Neural cell (in vitro differentiated cells): ENCODE measurements around the gene HECA. TPM values are rescaled to one million over a fixed set of nuclear protein-coding genes. Genes with fewer than 3 reads are reported as not detected.

Experiments used
- H2AFZ ChIP-seq: fragments of 200-600, 300-800 bp; sonication (generic), shearing (Covaris generic); 2 replicates; pipeline ENCODE4 v1.6.0; 2014; ENCODE audit warnings: low read depth, mild to moderate bottlenecking, antibody characterized with exemption, low read length, moderate library complexity
- H3F3A ChIP-seq: fragments of 200-600 bp; shearing (Covaris generic); 2 replicates; pipeline ENCODE4 v1.6.1; 2016; ENCODE audit warnings: mild to moderate bottlenecking, moderate library complexity, mixed read lengths, antibody characterized with exemption, low read length; ENCODE audit not compliant: insufficient read depth, poor library complexity, severe bottlenecking
- H3K27ac ChIP-seq: fragments of 200-600, 300-800 bp; sonication (generic), shearing (Covaris generic); 2 replicates; pipeline ENCODE4 v1.5.1; 2014; ENCODE audit warnings: mild to moderate bottlenecking, low read length, moderate library complexity
- H3K27me3 ChIP-seq: fragments of 300-800, 200-600 bp; sonication (generic), shearing (Covaris generic); 2 replicates; pipeline ENCODE4 v1.6.0; 2014; ENCODE audit warnings: mild to moderate bottlenecking, low read depth, low read length, moderate library complexity; ENCODE audit not compliant: insufficient read depth
- H3K36me3 ChIP-seq: fragments of 300-800, 200-600 bp; sonication (generic), shearing (Covaris generic); 2 replicates; pipeline ENCODE4 v1.5.1; 2014; ENCODE audit warnings: mild to moderate bottlenecking, antibody characterized with exemption, low read length, moderate library complexity; ENCODE audit not compliant: insufficient read depth
- H3K4me2 ChIP-seq: fragments of 300-800, 200-600 bp; sonication (generic), shearing (Covaris generic); 2 replicates; pipeline ENCODE4 v1.6.0; 2014; ENCODE audit warnings: mild to moderate bottlenecking, low read length
- H3K4me3 ChIP-seq: fragments of 300-800, 200-600 bp; sonication (generic), shearing (Covaris generic); 2 replicates; pipeline ENCODE4 v1.5.1; 2014; ENCODE audit warnings: mild to moderate bottlenecking, low read length, moderate library complexity
- H3K79me2 ChIP-seq: fragments of 200-600 bp; shearing (Covaris generic); replicated peaks from 2 replicates; pipeline ENCODE4 v1.6.0; 2014; ENCODE audit warnings: mild to moderate bottlenecking, low read length, moderate library complexity; ENCODE audit not compliant: insufficient read depth
- H3K9ac ChIP-seq: fragments of 300-800, 200-600 bp; sonication (generic), shearing (Covaris generic); 2 replicates; pipeline ENCODE4 v1.6.1; 2016; ENCODE audit warnings: mild to moderate bottlenecking, low read length, mixed read lengths
- H3K9me2 ChIP-seq: fragments of 200-600 bp; shearing (Covaris generic); 2 replicates; pipeline ENCODE4 v1.6.1; 2016; ENCODE audit warnings: mild to moderate bottlenecking, low read length, mixed read lengths; ENCODE audit not compliant: insufficient read depth
- H3K9me3 ChIP-seq: fragments of 200-600, 300-800 bp; sonication (generic), shearing (Covaris generic); 2 replicates; pipeline ENCODE4 v1.6.1; 2016; ENCODE audit warnings: mild to moderate bottlenecking, mixed run types, low read length, moderate library complexity, mixed read lengths
- H4K20me1 ChIP-seq: fragments of 200-600 bp; shearing (Covaris generic); 2 replicates; pipeline ENCODE4 v1.6.1; 2016; ENCODE audit warnings: mild to moderate bottlenecking, mixed run types; ENCODE audit not compliant: insufficient read depth
- CTCF ChIP-seq: fragments of 450-650 bp; IDR thresholded peaks from 2 replicates; pipeline ENCODE4 v1.5.1; 2014; ENCODE audit warnings: antibody characterized with exemption, mild to moderate bottlenecking, moderate library complexity; ENCODE audit not compliant: poor library complexity, severe bottlenecking
- EP300 ChIP-seq: fragments of 450-650 bp; conservative IDR thresholded peaks from 2 replicates; pipeline ENCODE4 v1.6.1; 2014; ENCODE audit warnings: antibody characterized with exemption, mild to moderate bottlenecking, moderate library complexity; ENCODE audit not compliant: poor library complexity, severe bottlenecking
- EZH2 ChIP-seq: fragments of 200-600, 300-800 bp; shearing (Covaris generic), sonication (generic); IDR thresholded peaks from 2 replicates; pipeline ENCODE4 v1.6.1; 2014; ENCODE audit warnings: antibody characterized with exemption, low read length, borderline replicate concordance, mild to moderate bottlenecking; ENCODE audit not compliant: insufficient read depth, poor library complexity, severe bottlenecking
- MXI1 ChIP-seq: fragments of 450-650 bp; conservative IDR thresholded peaks from 2 replicates; pipeline ENCODE4 v1.6.1; 2014; ENCODE audit warnings: antibody characterized with exemption, mild to moderate bottlenecking; ENCODE audit not compliant: poor library complexity, severe bottlenecking
- POLR2AphosphoS5 ChIP-seq: IDR thresholded peaks from 2 replicates; pipeline ENCODE4 v1.6.1; 2012
- RAD21 ChIP-seq: fragments of 450-650 bp; conservative IDR thresholded peaks from 2 replicates; pipeline ENCODE4 v1.6.1; 2014; ENCODE audit warnings: antibody characterized with exemption, mild to moderate bottlenecking, moderate library complexity
- REST ChIP-seq: IDR thresholded peaks from 2 replicates; pipeline ENCODE4 v1.6.1; 2012; ENCODE audit warnings: borderline replicate concordance
- SMC3 ChIP-seq: fragments of 450-650 bp; conservative IDR thresholded peaks from 2 replicates; pipeline ENCODE4 v1.6.1; 2014; ENCODE audit warnings: antibody characterized with exemption, mild to moderate bottlenecking, moderate library complexity; ENCODE audit not compliant: poor library complexity
- TAF1 ChIP-seq: IDR thresholded peaks from 2 replicates; pipeline ENCODE4 v1.6.1; 2012; ENCODE audit warnings: low read depth
- polyA plus RNA-seq: library from polyadenylated mRNA; depleted of rRNA; stranded (reverse); fragments of >200 nt; gene quantifications from 2 replicates; pipeline ENCODE4 v1.2.3, GENCODE V29; 2014

Gene HECA
- polyA plus RNA-seq, 1 donor from 2014 or later, result 20.2 TPM

GRCh38 chr6:139147628-139148027, 12.7 kb downstream of the HECA start:
- no peaks in the 10 kb centered on the region for H3K27me3 ChIP-seq
- no peak overlapping the region for H2AFZ ChIP-seq
- TF ChIP-seq REST, result no peak
- TF ChIP-seq SMC3, result no peak
- TF ChIP-seq TAF1, result no peak
- no peak for TF ChIP-seq RAD21
- no peak for TF ChIP-seq EP300
- TF ChIP-seq EZH2, result no peak
- no peak for TF ChIP-seq POLR2AphosphoS5
- no peak for TF ChIP-seq CTCF
- TF ChIP-seq MXI1, result no peak
- H3F3A ChIP-seq, result no peaks in the 10 kb centered on the region
- no peak overlapping the region for H3K4me2 ChIP-seq
- no peaks in the 10 kb centered on the region for H3K36me3 ChIP-seq
- H3K4me3 ChIP-seq, result no peak overlapping the region
- H4K20me1 ChIP-seq, result no peaks in the 10 kb centered on the region
- no peak overlapping the region for H3K27ac ChIP-seq
- no peaks in the 10 kb centered on the region for H3K9me3 ChIP-seq
- H3K9me2 ChIP-seq, result no peaks in the 10 kb centered on the region
- H3K9ac ChIP-seq, result no peak overlapping the region
- peaks cover 16% of the 10 kb centered on the region for H3K79me2 ChIP-seq

GRCh38 chr6:139148557-139149235, 13.8 kb downstream of the HECA start:
- H3K27me3 ChIP-seq, result no peaks in the 10 kb centered on the region
- no peak overlapping the region for H3K4me2 ChIP-seq
- no peaks in the 10 kb centered on the region for H3K9me2 ChIP-seq
- H2AFZ ChIP-seq, result no peak overlapping the region
- H3K9ac ChIP-seq, result no peak overlapping the region
- no peak overlapping the region for H3K27ac ChIP-seq
- H3K79me2 ChIP-seq, result peaks cover 19% of the 10 kb centered on the region
- H3F3A ChIP-seq, result no peaks in the 10 kb centered on the region
- TF ChIP-seq MXI1 (no peak), REST (no peak), SMC3 (no peak), CTCF (no peak), POLR2AphosphoS5 (no peak), EZH2 (no peak), EP300 (no peak)
- H4K20me1 ChIP-seq, result no peaks in the 10 kb centered on the region
- H3K36me3 ChIP-seq, result no peaks in the 10 kb centered on the region
- no peak overlapping the region for H3K4me3 ChIP-seq
- no peaks in the 10 kb centered on the region for H3K9me3 ChIP-seq
